Calu3 (cell line): ENCODE results near the gene TBC1D10B. TPM values are rescaled to one million over a fixed set of nuclear protein-coding genes. Genes with fewer than 3 reads are reported as not detected.

ENCODE experiments used
- total RNA-seq: library from RNA; stranded (reverse); gene quantifications from 2 replicates; pipeline ENCODE4 v1.2.3, GENCODE V29; 2022

The TBC1D10B gene
- total RNA-seq, 1 experiment from 2014 or later = 66.4 TPM

Other genes with a start within 250 kb of the TBC1D10B start
- 69.9 and 82.1 TPM in 2 replicates for gene MAPK3, start 247.3 kb downstream of the TBC1D10B start, total RNA-seq
- 11.1 and 12.9 TPM in 2 replicates for gene CORO1A, start 186.9 kb downstream of the TBC1D10B start, total RNA-seq
- 166 and 171 TPM in 2 replicates for gene BOLA2B, start 176.8 kb downstream of the TBC1D10B start, total RNA-seq
- gene SLX1A, start 176.6 kb downstream of the TBC1D10B start, total RNA-seq = 45.0 and 71.1 TPM in 2 replicates
- gene SULT1A3, start 171.2 kb downstream of the TBC1D10B start, total RNA-seq = 39.5 and 46.4 TPM in 2 replicates
- 18.5 and 20.5 TPM in 2 replicates for gene NPIPB13, start 122.0 kb downstream of the TBC1D10B start, total RNA-seq
- 65.8 and 82.6 TPM in 2 replicates for gene CD2BP2, start 15.2 kb downstream of the TBC1D10B start, total RNA-seq
- gene MYL11, start 4.3 kb upstream of the TBC1D10B start, total RNA-seq = not detected in 2 replicates
- gene SEPTIN1, start 12.1 kb upstream of the TBC1D10B start, total RNA-seq = 1.5 and 1.9 TPM in 2 replicates
- 21.2 and 24.8 TPM in 2 replicates for gene ZNF48, start 24.9 kb upstream of the TBC1D10B start, total RNA-seq
- gene ZNF771, start 37.1 kb upstream of the TBC1D10B start, total RNA-seq = 11.3 and 12.2 TPM in 2 replicates
- 120 and 124 TPM in 2 replicates for gene DCTPP1, start 59.5 kb upstream of the TBC1D10B start, total RNA-seq
- gene SEPHS2, start 75.4 kb upstream of the TBC1D10B start, total RNA-seq = 85.0 and 109 TPM in 2 replicates
- not detected in 2 replicates for gene ITGAL, start 102.2 kb upstream of the TBC1D10B start, total RNA-seq
- 40.8 and 42.6 TPM in 2 replicates for gene ZNF768, start 156.1 kb upstream of the TBC1D10B start, total RNA-seq
- gene ZNF747, start 164.4 kb upstream of the TBC1D10B start, total RNA-seq = 12.3 and 15.4 TPM in 2 replicates
- 16.5 and 16.7 TPM in 2 replicates for gene ZNF764, start 187.9 kb upstream of the TBC1D10B start, total RNA-seq
- gene ZNF688, start 201.2 kb upstream of the TBC1D10B start, total RNA-seq = 11.8 and 13.5 TPM in 2 replicates
- gene ZNF785, start 215.2 kb upstream of the TBC1D10B start, total RNA-seq = 22.2 and 22.9 TPM in 2 replicates
- 10.4 and 14.1 TPM in 2 replicates for gene ZNF689, start 239.9 kb upstream of the TBC1D10B start, total RNA-seq